Measurements from ENCODE around the gene FANCD2OS.

DNA sequence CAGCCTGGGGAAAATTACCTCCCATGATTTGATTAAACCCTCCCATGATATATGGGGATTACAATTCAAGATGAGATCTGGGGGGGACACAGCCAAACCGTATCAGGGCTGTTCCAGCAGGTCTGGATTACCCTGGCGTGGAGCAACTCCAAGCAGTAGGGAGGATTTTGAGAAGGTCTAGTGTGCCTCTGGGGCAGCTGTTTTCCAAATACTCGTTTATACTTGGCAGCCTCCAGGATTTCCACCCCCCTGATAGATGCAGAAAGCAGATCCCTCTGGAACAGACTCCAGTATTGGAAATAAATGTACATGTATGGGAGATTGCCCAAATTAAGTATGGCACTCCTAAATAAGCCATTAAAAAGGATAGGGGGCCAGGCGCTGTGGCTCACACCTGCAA, 49.0 kb upstream of the FANCD2OS start:
- TF ChIP-seq POLR2A (IDR thresholded peaks at IDR 0.05; ENCODE audit: low read depth, low read length), result no peak
- no peak for TF ChIP-seq TAF1 (IDR thresholded peaks at IDR 0.05; ENCODE audit: low read depth, low read length)
- no peak for TF ChIP-seq POLR2AphosphoS5 (IDR thresholded peaks at IDR 0.05; ENCODE audit: low read depth, low read length)
- TF ChIP-seq SPI1 (IDR thresholded peaks at IDR 0.05; ENCODE audit: low read depth, low read length), result no peak
- TF ChIP-seq POU2F2 (IDR thresholded peaks at IDR 0.05; ENCODE audit: low read depth, low read length), result no peak
- TF ChIP-seq PAX5 (IDR thresholded peaks at IDR 0.05; ENCODE audit: insufficient read depth, low read length, severe bottlenecking), result no peak

All from GM12891 (cell line).